ENCODE results near the gene ITGB1BP1. TPM values are rescaled to one million over a fixed set of nuclear protein-coding genes. Genes with fewer than 3 reads are reported as not detected.

ITGB1BP1 gene
- total and polyA plus RNA-seq, 5 donors: 80.5 to 137 (median 86.6) TPM

- H3K4me1 ChIP-seq (ENCODE audit: control insufficient read depth, insufficient read depth, low read length): no peaks in the 10 kb centered on the region
- no peak overlapping the region for H3K4me3 ChIP-seq (ENCODE audit: low read length)
- no peaks in the 10 kb centered on the region for H3K9me3 ChIP-seq (ENCODE audit: control insufficient read depth, low read length)
- ATAC-seq (no peak), DNase-seq (no peak)
- WGBS: 95% methylated on average over 18 of the region's 18 CpGs
- intact Hi-C loops (cut with DNase I): no loop called here
- no peak overlapping the region for H3K27ac ChIP-seq (ENCODE audit: low read length)
- H3K27me3 ChIP-seq (ENCODE audit: control insufficient read depth, insufficient read depth): no peaks in the 10 kb centered on the region
Measured at GRCh38 chr2:9374071-9374730, 49.1 kb downstream of the ITGB1BP1 start.

GRCh38 chr2:9373476-9373875 lies 49.9 kb downstream of the ITGB1BP1 start:
- DNase-seq: no peak
- Histone ChIP-seq H3K4me3 (ENCODE audit: low read length) (no peak overlapping the region), H3K27me3 (ENCODE audit: control insufficient read depth, insufficient read depth) (no peaks in the 10 kb centered on the region), H3K9me3 (ENCODE audit: control insufficient read depth, low read length) (no peaks in the 10 kb centered on the region), H3K4me1 (ENCODE audit: control insufficient read depth, insufficient read depth, low read length) (no peaks in the 10 kb centered on the region), H3K27ac (ENCODE audit: low read length) (no peak overlapping the region)
- 87% methylated on average over 6 of the region's 6 CpGs for WGBS
- intact Hi-C loops (cut with DNase I): no loop called here
- no peak for ATAC-seq

- intact Hi-C loops (cut with DNase I): no loop called here
- WGBS: 96% methylated on average over 17 of the region's 17 CpGs
- Histone ChIP-seq H3K27ac (ENCODE audit: low read length) (no peak overlapping the region), H3K27me3 (ENCODE audit: control insufficient read depth, insufficient read depth) (no peaks in the 10 kb centered on the region), H3K4me3 (ENCODE audit: low read length) (no peak overlapping the region), H3K4me1 (ENCODE audit: control insufficient read depth, insufficient read depth, low read length) (no peaks in the 10 kb centered on the region), H3K9me3 (ENCODE audit: control insufficient read depth, low read length) (no peaks in the 10 kb centered on the region)
- ATAC-seq (no peak), DNase-seq (no peak)
Measured at GRCh38 chr2:9373047-9373446, 50.3 kb downstream of the ITGB1BP1 start.

- 85% methylated on average over 11 of the region's 11 CpGs for WGBS
- H3K4me1 ChIP-seq (ENCODE audit: control insufficient read depth, insufficient read depth, low read length): no peaks in the 10 kb centered on the region
- no peaks in the 10 kb centered on the region for H3K27me3 ChIP-seq (ENCODE audit: control insufficient read depth, insufficient read depth)
- intact Hi-C loops (cut with DNase I): no loop called here
- DNase-seq (no peak), ATAC-seq (no peak)
- H3K9me3 ChIP-seq (ENCODE audit: control insufficient read depth, low read length): no peaks in the 10 kb centered on the region
- no peak overlapping the region for H3K4me3 ChIP-seq (ENCODE audit: low read length)
- H3K27ac ChIP-seq (ENCODE audit: low read length): no peak overlapping the region
Measured at GRCh38 chr2:9370746-9371145, 52.6 kb downstream of the ITGB1BP1 start.

GRCh38 chr2:9366026-9366425 lies 57.3 kb downstream of the ITGB1BP1 start:
- 77% methylated on average over 6 of the region's 6 CpGs for WGBS
- Histone ChIP-seq H3K27me3 (ENCODE audit: control insufficient read depth, insufficient read depth) (no peaks in the 10 kb centered on the region), H3K4me1 (ENCODE audit: control insufficient read depth, insufficient read depth, low read length) (no peaks in the 10 kb centered on the region), H3K27ac (ENCODE audit: low read length) (no peak overlapping the region), H3K9me3 (ENCODE audit: control insufficient read depth, low read length) (no peaks in the 10 kb centered on the region), H3K4me3 (ENCODE audit: low read length) (no peak overlapping the region)
- DNase-seq: no peak
- no peak for ATAC-seq
- intact Hi-C loops (cut with DNase I): no loop called here

- Histone ChIP-seq H3K27me3 (ENCODE audit: control insufficient read depth, insufficient read depth) (no peaks in the 10 kb centered on the region), H3K4me1 (ENCODE audit: control insufficient read depth, insufficient read depth, low read length) (no peaks in the 10 kb centered on the region), H3K4me3 (ENCODE audit: low read length) (no peak overlapping the region), H3K9me3 (ENCODE audit: control insufficient read depth, low read length) (no peaks in the 10 kb centered on the region), H3K27ac (ENCODE audit: low read length) (no peak overlapping the region)
- DNase-seq: no peak
- peak; percentile 37 to 49 for ATAC-seq
- WGBS: 86% methylated on average over 8 of the region's 8 CpGs
- intact Hi-C loops (cut with DNase I): no loop called here
Measured at GRCh38 chr2:9365498-9366019, 57.8 kb downstream of the ITGB1BP1 start.

- no peak for DNase-seq
- H3K27me3 ChIP-seq (ENCODE audit: control insufficient read depth, insufficient read depth): no peaks in the 10 kb centered on the region
- no peaks in the 10 kb centered on the region for H3K9me3 ChIP-seq (ENCODE audit: control insufficient read depth, low read length)
- H3K27ac ChIP-seq (ENCODE audit: low read length): no peak overlapping the region
- ATAC-seq: peak; percentile 60 to 79
- no peak overlapping the region for H3K4me3 ChIP-seq (ENCODE audit: low read length)
- no peaks in the 10 kb centered on the region for H3K4me1 ChIP-seq (ENCODE audit: control insufficient read depth, insufficient read depth, low read length)
- WGBS: 50% methylated on average over 4 of the region's 4 CpGs
- intact Hi-C loops (cut with DNase I): no loop called here
Measured at GRCh38 chr2:9364791-9365497, 58.4 kb downstream of the ITGB1BP1 start.

GRCh38 chr2:9364373-9364772 lies 59.0 kb downstream of the ITGB1BP1 start:
- intact Hi-C loops (cut with DNase I): no loop called here
- H3K4me3 ChIP-seq (ENCODE audit: low read length): no peak overlapping the region
- H3K9me3 ChIP-seq (ENCODE audit: control insufficient read depth, low read length): no peaks in the 10 kb centered on the region
- H3K27me3 ChIP-seq (ENCODE audit: control insufficient read depth, insufficient read depth): no peaks in the 10 kb centered on the region
- no peak overlapping the region for H3K27ac ChIP-seq (ENCODE audit: low read length)
- DNase-seq (no peak), ATAC-seq (no peak)
- no peaks in the 10 kb centered on the region for H3K4me1 ChIP-seq (ENCODE audit: control insufficient read depth, insufficient read depth, low read length)
- 76% methylated on average over 4 of the region's 4 CpGs for WGBS

GRCh38 chr2:9360701-9361100 lies 62.6 kb downstream of the ITGB1BP1 start:
- no peak for DNase-seq
- no peaks in the 10 kb centered on the region for H3K9me3 ChIP-seq (ENCODE audit: control insufficient read depth, low read length)
- H3K4me3 ChIP-seq (ENCODE audit: low read length): no peak overlapping the region
- 84% methylated on average over 2 of the region's 2 CpGs for WGBS
- H3K27ac ChIP-seq (ENCODE audit: low read length): no peak overlapping the region
- no peaks in the 10 kb centered on the region for H3K27me3 ChIP-seq (ENCODE audit: control insufficient read depth, insufficient read depth)
- intact Hi-C loops (cut with DNase I): no loop called here
- no peak for ATAC-seq
- H3K4me1 ChIP-seq (ENCODE audit: control insufficient read depth, insufficient read depth, low read length): no peaks in the 10 kb centered on the region

GRCh38 chr2:9360110-9360509 lies 63.2 kb downstream of the ITGB1BP1 start:
- H3K4me3 ChIP-seq (ENCODE audit: low read length): no peak overlapping the region
- intact Hi-C loops (cut with DNase I): no loop called here
- WGBS: 91% methylated on average over 1 of the region's 1 CpG
- H3K9me3 ChIP-seq (ENCODE audit: control insufficient read depth, low read length): no peaks in the 10 kb centered on the region
- no peaks in the 10 kb centered on the region for H3K27me3 ChIP-seq (ENCODE audit: control insufficient read depth, insufficient read depth)
- ATAC-seq (no peak), DNase-seq (no peak)
- no peaks in the 10 kb centered on the region for H3K4me1 ChIP-seq (ENCODE audit: control insufficient read depth, insufficient read depth, low read length)
- H3K27ac ChIP-seq (ENCODE audit: low read length): no peak overlapping the region

- 90% methylated on average over 4 of the region's 4 CpGs for WGBS
- intact Hi-C loops (cut with DNase I): no loop called here
- ATAC-seq (no peak), DNase-seq (no peak)
- Histone ChIP-seq H3K27me3 (ENCODE audit: control insufficient read depth, insufficient read depth) (no peaks in the 10 kb centered on the region), H3K4me1 (ENCODE audit: control insufficient read depth, insufficient read depth, low read length) (no peaks in the 10 kb centered on the region), H3K4me3 (ENCODE audit: low read length) (no peak overlapping the region), H3K27ac (ENCODE audit: low read length) (no peak overlapping the region), H3K9me3 (ENCODE audit: control insufficient read depth, low read length) (no peaks in the 10 kb centered on the region)
Measured at GRCh38 chr2:9359463-9359862, 63.9 kb downstream of the ITGB1BP1 start.

Data from right cardiac atrium (tissue), 5 donors.